ENCODE data around the gene ZFP14. TPM values are rescaled to one million over a fixed set of nuclear protein-coding genes. Genes with fewer than 3 reads are reported as not detected.
"Not testable (repeated sequence)": the region's sequence is repeated elsewhere in the genome, so short reads cannot be mapped to it uniquely, and the experiment has no call there.

The ZFP14 gene
- total RNA-seq, 1 donor from 2014 or later, result 4.2 TPM

DNA sequence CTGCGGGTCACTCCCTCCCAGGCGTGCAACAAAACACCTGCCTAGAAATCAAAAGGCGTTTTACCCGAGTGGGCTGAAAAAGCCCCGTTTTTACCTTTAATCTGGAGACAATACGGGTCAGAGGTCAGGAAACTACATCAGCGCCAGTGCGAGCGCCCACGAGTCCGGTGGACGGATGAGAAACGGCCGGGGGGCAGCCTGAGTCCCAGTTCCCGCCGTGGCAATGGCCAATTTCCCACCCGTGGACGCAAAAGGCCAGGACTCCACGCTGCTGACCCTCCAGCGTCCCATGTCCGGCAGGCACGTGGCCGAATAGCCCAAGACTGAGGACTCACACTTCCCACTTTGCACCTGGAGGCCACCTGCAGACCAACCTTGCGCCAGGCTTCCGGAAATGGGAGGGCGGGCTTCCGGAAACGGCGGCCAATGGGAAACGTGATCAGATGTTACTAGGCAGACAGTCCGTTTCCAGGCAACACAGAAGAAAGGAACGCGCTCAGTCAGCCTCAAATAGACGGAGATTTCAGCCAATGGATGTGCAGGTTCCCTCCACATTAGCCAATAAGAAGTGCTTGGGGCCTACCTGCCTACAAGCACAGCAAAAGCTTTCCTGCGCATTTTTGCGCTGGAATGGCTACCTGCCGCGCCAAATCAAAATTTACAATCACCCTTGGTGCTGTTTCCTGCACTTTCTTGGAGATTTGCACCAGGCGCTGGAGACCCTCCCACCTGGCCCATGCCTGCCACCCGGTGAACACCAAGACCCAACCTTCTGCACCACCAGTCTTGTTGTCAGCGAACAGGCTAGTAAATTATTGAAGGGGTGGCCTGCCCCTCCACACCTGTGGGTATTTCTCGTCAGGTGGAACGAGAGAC lies 47.4 kb downstream of the ZFP14 start:
- intact Hi-C loops (cut with DNase I), result no loop called here
- TF ChIP-seq POLR2A (IDR thresholded peaks at IDR 0.05), result no peak
- peak; percentile 57 to 61 for TF ChIP-seq POLR2AphosphoS5 (IDR thresholded peaks at IDR 0.05; ENCODE audit: insufficient read depth in 1 of 2, low read depth in 1 of 2)
- TF ChIP-seq, protein P1, sequence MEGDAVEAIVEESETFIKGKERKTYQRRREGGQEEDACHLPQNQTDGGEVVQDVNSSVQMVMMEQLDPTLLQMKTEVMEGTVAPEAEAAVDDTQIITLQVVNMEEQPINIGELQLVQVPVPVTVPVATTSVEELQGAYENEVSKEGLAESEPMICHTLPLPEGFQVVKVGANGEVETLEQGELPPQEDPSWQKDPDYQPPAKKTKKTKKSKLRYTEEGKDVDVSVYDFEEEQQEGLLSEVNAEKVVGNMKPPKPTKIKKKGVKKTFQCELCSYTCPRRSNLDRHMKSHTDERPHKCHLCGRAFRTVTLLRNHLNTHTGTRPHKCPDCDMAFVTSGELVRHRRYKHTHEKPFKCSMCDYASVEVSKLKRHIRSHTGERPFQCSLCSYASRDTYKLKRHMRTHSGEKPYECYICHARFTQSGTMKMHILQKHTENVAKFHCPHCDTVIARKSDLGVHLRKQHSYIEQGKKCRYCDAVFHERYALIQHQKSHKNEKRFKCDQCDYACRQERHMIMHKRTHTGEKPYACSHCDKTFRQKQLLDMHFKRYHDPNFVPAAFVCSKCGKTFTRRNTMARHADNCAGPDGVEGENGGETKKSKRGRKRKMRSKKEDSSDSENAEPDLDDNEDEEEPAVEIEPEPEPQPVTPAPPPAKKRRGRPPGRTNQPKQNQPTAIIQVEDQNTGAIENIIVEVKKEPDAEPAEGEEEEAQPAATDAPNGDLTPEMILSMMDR (IDR thresholded peaks at IDR 0.05), result no peak

DNA sequence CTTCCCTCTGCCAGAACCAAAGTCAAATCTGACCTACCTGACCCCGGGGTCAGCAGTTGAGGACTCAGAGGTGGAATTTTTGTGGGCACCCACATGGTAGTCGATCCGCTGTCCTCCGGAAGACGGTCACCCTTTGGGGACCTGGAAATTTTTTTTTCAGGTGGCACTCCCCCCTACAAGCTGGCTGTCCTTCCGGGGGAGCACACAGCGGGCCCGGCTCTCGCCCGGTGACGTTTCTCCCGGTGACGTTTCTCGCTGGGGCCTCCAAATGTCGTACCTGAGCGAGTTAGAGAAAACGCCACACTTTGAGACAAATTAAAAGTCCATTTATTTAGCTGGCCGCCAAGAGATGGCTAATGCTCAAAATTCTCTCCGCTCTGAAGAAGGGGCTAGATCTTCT lies 48.8 kb downstream of the ZFP14 start:
- no peaks in the 10 kb centered on the region for H3K27me3 ChIP-seq
- TF ChIP-seq POLR2A (IDR thresholded peaks at IDR 0.05) (no peak), POLR2AphosphoS5 (IDR thresholded peaks at IDR 0.05; ENCODE audit: insufficient read depth in 1 of 2, low read depth in 1 of 2) (no peak)
- TF ChIP-seq, protein P1 (IDR thresholded peaks at IDR 0.05), result no peak
- peaks cover 18% of the 10 kb centered on the region for H3K4me1 ChIP-seq
- no peak for DNase-seq (ENCODE audit: extremely low spot score in 2 of 2)
- no peaks in the 10 kb centered on the region for H3K9me3 ChIP-seq
- H3K27ac ChIP-seq, result no peak overlapping the region
- H3K4me3 ChIP-seq, result no peak overlapping the region
- intact Hi-C loops (cut with DNase I), result no loop called here
- H3K36me3 ChIP-seq, result peaks cover 0 to 30% of the 10 kb centered on the region in 2 donors

More for the DNA sequence above, 47.4 kb downstream of the ZFP14 start:
- Histone ChIP-seq H3K36me3 (peaks cover 0 to 21% of the 10 kb centered on the region in 2 donors), H3K4me3 (peak overlapping the region; percentile 75 to 80), H3K4me1 (peaks cover 18% of the 10 kb centered on the region), H3K27me3 (no peaks in the 10 kb centered on the region), H3K9me3 (no peaks in the 10 kb centered on the region), H3K27ac (peak overlapping the region; percentile 50)
- peak; percentile 87 to 98 for DNase-seq (ENCODE audit: extremely low spot score in 2 of 2)

DNA sequence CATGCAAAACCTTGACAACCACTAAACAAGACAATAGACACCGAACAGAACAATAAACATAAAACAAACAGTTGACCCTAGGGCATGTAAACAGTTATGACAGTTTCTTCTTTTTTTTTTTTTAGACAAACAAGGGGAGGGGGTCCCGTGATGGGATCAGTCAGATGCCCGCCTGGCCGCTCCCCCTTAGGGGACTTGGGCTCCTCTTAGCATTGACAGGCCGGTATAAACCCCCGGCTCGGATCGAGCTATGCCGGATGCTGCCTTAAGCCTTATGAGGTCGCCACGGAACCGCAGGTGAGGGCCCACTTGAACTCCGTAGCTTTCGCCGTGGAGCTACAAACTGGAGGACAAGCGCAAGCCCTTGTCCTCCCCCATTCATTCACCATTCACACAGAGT lies 49.5 kb downstream of the ZFP14 start:
- DNase-seq (ENCODE audit: extremely low spot score in 2 of 2); H3K27me3 ChIP-seq; H3K9me3 ChIP-seq; H3K27ac ChIP-seq; intact Hi-C loops (cut with DNase I); H3K4me3 ChIP-seq: not testable (repeated sequence)
- Histone ChIP-seq H3K4me1 (peaks cover 18% of the 10 kb centered on the region), H3K36me3 (peaks cover 0 to 30% of the 10 kb centered on the region in 2 donors)

DNA sequence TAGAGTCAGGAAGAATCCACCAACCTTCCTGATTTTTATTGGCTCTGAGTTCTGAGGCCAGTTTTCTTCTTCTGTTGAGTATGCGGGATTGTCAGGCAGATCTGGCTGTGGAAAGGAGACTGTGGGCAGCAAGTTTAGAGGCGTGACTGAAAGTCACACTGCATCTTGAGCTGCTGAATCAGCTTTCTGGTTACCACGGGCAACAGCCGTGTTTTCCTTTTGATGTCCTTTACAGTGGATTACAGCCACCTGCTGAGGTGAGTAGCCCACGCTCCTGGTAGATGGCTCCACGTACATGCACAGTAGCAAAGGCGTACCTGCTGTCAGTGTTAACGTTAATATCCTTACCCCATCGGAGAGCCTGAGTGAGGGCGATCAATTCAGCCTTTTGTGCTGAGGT lies 52.4 kb downstream of the ZFP14 start:
- H3K27ac ChIP-seq; H3K9me3 ChIP-seq; H3K4me3 ChIP-seq; DNase-seq (ENCODE audit: extremely low spot score in 2 of 2); H3K4me1 ChIP-seq; intact Hi-C loops (cut with DNase I); H3K27me3 ChIP-seq: not testable (repeated sequence)
- H3K36me3 ChIP-seq, result peaks cover 0 to 30% of the 10 kb centered on the region in 2 donors

DNA sequence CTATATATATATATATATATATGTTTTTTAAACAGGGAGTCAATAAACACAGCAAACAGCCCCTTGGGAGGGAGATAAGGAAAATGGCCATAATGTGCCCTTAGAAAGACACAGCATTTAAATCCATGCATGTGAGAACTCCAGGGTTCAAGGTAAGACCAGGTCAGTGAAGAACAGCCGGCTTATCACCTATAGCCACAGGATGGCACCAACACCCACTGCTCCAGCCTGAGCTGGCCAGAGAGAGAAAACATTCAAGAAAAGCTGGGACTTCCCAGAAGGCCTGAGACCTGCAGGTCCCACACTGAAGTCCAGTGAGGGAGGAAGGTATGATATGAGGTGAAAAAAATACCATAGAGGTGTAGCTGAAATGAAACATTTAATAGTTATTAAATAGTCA lies 63.8 kb downstream of the ZFP14 start:
- H3K9me3 ChIP-seq; H3K4me1 ChIP-seq; H3K4me3 ChIP-seq; H3K36me3 ChIP-seq; H3K27ac ChIP-seq; intact Hi-C loops (cut with DNase I); DNase-seq (ENCODE audit: extremely low spot score in 2 of 2); H3K27me3 ChIP-seq: not testable (repeated sequence)

DNA sequence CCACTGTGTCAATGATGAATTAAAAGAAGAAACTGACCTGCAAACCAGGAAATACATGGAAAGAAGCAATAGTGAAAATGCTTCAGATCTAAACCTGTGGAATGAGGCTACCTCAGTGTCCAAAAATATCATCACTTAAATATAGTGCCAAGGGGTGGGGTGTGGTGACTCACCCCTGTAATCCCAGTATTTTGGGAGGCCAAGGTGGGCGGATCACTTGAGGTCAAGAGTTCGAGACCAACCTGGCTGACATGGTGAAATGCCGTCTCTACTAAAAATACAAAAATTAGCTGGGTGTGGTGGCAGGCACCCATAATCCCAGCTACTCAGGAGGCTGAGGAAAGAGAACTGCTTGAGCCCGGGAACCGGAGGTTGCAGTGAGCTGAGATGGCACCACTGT lies 64.9 kb downstream of the ZFP14 start:
- H3K4me1 ChIP-seq; H3K27me3 ChIP-seq; H3K36me3 ChIP-seq; DNase-seq (ENCODE audit: extremely low spot score in 2 of 2); H3K4me3 ChIP-seq; H3K9me3 ChIP-seq; intact Hi-C loops (cut with DNase I); H3K27ac ChIP-seq: not testable (repeated sequence)

DNA sequence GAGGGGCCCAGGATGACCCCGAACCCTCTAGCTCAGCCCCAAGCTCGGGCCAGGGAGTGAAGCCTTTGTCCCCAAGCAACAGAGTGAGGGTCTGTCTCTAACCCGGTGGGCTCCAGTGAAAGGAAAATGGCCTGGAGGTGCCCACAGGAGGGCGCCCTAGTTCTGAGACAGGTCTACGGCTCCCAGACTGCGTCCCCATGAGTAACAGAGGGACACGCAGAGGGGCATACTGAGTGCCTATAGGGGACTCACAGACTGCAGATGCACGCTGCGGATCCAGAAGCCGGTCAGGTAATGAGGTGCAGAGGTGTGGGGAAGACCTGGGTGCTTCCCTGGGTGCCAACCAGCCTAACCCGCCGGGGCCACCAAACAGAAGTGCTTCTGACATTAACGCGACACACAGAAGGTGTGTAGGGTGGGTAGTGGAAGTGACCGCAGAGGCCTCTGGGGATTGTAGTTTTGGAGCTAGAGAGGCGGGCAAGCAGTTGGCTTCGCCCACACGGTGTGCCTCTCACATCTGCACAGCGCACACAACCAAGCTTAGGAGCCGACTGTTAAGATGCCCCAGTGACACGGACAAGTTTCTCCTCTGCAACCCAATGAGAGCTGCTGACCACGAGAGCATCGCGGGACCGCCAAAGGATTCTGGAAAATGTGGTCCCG lies 67.8 kb downstream of the ZFP14 start:
- H3K9me3 ChIP-seq; H3K27me3 ChIP-seq; H3K4me1 ChIP-seq; H3K36me3 ChIP-seq; H3K4me3 ChIP-seq; intact Hi-C loops (cut with DNase I); DNase-seq (ENCODE audit: extremely low spot score in 2 of 2); H3K27ac ChIP-seq: not testable (repeated sequence)

DNA sequence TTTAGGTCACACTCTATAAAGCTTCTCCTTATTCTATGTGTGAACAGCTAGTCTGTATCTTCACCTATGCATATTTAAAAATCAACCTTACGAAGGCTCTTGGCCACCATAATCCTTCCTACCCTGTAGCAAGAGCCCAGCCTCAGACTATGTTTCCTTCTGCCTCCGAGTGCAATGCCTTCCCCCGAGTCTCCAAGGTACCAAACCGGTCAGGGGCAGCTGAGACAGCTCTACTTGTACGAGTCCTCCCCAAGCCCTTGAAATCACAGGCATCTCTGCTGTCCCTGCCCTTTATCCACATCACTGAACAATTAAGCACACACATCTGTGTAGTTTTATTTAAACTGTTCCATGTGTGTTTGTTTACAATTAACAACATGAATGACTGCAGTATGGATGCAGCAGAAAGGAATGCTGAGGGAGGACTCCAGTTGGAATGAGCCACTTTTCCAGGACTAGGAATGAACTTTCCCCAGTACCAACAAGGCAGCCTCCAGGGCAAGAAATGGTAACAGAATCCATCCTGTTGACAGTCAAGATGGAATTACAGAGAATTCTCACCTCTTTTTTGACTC lies 68.5 kb downstream of the ZFP14 start:
- H3K36me3 ChIP-seq; H3K9me3 ChIP-seq; DNase-seq (ENCODE audit: extremely low spot score in 2 of 2); H3K27me3 ChIP-seq; H3K27ac ChIP-seq; H3K4me3 ChIP-seq; H3K4me1 ChIP-seq; intact Hi-C loops (cut with DNase I): not testable (repeated sequence)

DNA sequence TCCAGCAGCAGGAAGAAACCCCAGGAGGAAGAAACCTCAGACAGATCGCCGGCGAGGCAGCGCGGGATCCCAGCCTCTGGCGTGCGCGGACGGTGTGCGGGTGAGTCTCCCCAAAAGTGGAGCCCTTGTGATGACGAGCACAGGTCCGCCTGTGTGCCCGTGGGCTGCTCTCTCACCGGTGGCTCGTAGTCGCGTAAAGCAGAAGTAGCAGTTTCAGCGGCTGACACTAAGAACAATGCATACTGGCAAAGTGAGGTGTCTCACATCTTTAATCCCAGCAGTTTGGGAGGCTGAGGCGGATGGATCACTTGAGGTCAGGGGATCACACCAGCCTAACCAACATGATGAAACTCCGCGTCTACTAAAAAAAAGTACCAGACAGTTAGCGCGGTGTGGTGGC lies 69.2 kb downstream of the ZFP14 start:
- DNase-seq (ENCODE audit: extremely low spot score in 2 of 2); H3K4me1 ChIP-seq; H3K9me3 ChIP-seq; H3K36me3 ChIP-seq; H3K27ac ChIP-seq; intact Hi-C loops (cut with DNase I); H3K27me3 ChIP-seq: not testable (repeated sequence)
- H3K4me3 ChIP-seq, result peak overlapping the region; percentile 13 to 27

DNA sequence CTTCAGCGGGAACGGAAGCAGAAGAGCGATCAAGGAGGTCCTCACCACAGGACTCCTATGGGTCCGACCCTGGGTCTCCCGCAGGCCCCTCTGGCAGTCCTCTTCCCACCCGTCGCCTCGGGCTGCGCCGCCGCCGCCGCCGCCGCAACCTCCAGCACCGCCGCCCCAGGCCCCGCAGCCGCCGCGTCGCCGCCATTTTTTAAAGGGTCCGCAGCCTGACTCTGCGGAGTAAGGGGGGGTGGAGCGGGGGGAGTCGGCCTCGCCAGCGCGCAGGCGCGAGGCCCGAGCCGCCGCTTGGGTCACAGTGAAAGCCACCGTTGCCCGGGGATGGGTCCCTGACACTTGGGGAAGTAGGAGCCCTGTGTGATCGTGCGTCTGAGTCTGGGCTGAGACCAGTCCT lies 69.7 kb downstream of the ZFP14 start:
- intact Hi-C loops (cut with DNase I); H3K4me1 ChIP-seq; H3K9me3 ChIP-seq; H3K27ac ChIP-seq; H3K36me3 ChIP-seq; H3K27me3 ChIP-seq; DNase-seq (ENCODE audit: extremely low spot score in 2 of 2): not testable (repeated sequence)
- peak overlapping the region in 1 of 2 donors; percentile 27 for H3K4me3 ChIP-seq

DNA sequence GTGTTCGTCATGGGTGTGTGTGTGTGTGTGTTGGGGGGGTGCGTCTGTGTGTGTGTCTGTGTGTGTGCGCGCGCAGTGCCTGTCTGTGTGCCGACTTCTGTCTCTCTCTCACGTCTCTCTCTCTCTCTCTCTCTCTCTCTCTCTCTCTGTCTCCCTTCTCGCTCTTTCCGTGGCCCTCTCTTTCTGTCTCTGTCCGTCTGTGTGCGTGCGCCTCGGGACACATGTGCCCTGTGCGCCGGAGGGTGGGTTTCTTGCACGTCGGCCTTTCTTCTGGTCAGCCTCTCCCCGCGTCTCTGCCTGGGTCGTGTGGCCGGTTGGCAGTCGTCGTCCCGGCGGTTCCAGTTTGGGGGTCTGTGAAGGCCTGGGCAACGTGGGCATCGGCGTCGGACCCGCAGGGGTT lies 86.7 kb downstream of the ZFP14 start:
- H3K27me3 ChIP-seq; DNase-seq (ENCODE audit: extremely low spot score in 2 of 2); H3K9me3 ChIP-seq; intact Hi-C loops (cut with DNase I); H3K4me1 ChIP-seq; H3K4me3 ChIP-seq; H3K36me3 ChIP-seq; H3K27ac ChIP-seq: not testable (repeated sequence)

All from vagina (tissue), 2 donors.